Measurements from ENCODE around the gene SYT1.

DNA sequence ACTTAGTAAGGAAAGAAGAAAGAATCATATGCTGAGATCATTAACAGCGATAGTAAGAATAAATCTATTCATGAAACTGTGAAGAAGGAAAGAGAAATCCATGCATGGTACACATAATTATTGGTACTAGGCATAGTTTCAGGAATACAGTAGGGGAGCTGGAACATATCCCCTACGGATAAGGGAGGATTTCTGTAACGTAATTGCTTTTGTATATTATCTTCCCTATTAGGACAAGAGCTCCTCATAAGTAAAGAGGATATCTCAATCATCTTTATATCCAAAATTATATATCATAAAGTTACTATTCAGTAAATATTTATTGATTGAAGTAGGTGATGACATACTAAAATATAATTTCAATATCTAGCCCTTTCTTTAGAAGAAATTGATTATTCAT, 22.9 kb downstream of the SYT1 start:
- TF ChIP-seq, protein P1, sequence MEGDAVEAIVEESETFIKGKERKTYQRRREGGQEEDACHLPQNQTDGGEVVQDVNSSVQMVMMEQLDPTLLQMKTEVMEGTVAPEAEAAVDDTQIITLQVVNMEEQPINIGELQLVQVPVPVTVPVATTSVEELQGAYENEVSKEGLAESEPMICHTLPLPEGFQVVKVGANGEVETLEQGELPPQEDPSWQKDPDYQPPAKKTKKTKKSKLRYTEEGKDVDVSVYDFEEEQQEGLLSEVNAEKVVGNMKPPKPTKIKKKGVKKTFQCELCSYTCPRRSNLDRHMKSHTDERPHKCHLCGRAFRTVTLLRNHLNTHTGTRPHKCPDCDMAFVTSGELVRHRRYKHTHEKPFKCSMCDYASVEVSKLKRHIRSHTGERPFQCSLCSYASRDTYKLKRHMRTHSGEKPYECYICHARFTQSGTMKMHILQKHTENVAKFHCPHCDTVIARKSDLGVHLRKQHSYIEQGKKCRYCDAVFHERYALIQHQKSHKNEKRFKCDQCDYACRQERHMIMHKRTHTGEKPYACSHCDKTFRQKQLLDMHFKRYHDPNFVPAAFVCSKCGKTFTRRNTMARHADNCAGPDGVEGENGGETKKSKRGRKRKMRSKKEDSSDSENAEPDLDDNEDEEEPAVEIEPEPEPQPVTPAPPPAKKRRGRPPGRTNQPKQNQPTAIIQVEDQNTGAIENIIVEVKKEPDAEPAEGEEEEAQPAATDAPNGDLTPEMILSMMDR (tag by site-specific recombination; IDR thresholded peaks at IDR 0.05) = no peak
- TF ChIP-seq, protein P2, sequence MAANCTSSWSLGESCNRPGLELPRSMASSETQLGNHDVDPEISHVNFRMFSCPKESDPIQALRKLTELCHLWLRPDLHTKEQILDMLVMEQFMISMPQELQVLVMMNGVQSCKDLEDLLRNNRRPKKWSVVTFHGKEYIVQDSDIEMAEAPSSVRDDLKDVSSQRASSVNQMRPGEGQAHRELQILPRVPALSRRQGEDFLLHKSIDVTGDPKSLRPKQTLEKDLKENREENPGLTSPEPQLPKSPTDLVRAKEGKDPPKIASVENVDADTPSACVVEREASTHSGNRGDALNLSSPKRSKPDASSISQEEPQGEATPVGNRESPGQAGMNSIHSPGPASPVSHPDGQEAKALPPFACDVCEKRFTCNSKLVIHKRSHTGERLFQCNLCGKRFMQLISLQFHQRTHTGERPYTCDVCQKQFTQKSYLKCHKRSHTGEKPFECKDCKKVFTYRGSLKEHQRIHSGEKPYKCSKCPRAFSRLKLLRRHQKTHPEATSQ (tag by site-specific recombination; IDR thresholded peaks at IDR 0.05) = no peak
- TF ChIP-seq ZNF529 (tag by site-specific recombination; IDR thresholded peaks at IDR 0.05; ENCODE audit: insufficient replicate concordance) (no peak), ZNF274 (IDR thresholded peaks at IDR 0.05; ENCODE audit: low read length) (no peak), ZNF274 (tag by site-specific recombination; IDR thresholded peaks at IDR 0.05; ENCODE audit: borderline replicate concordance) (no peak), ZNF174 (tag by site-specific recombination; IDR thresholded peaks at IDR 0.05) (no peak), OSR2 (tag by site-specific recombination; IDR thresholded peaks at IDR 0.05) (no peak), ZFP3 (tag by site-specific recombination; IDR thresholded peaks at IDR 0.05; ENCODE audit: low read depth) (no peak), ZNF341 (tag by site-specific recombination; IDR thresholded peaks at IDR 0.05; ENCODE audit: low read depth) (no peak)
- TF ChIP-seq, protein P3, sequence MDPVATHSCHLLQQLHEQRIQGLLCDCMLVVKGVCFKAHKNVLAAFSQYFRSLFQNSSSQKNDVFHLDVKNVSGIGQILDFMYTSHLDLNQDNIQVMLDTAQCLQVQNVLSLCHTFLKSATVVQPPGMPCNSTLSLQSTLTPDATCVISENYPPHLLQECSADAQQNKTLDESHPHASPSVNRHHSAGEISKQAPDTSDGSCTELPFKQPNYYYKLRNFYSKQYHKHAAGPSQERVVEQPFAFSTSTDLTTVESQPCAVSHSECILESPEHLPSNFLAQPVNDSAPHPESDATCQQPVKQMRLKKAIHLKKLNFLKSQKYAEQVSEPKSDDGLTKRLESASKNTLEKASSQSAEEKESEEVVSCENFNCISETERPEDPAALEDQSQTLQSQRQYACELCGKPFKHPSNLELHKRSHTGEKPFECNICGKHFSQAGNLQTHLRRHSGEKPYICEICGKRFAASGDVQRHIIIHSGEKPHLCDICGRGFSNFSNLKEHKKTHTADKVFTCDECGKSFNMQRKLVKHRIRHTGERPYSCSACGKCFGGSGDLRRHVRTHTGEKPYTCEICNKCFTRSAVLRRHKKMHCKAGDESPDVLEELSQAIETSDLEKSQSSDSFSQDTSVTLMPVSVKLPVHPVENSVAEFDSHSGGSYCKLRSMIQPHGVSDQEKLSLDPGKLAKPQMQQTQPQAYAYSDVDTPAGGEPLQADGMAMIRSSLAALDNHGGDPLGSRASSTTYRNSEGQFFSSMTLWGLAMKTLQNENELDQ (tag by site-specific recombination; IDR thresholded peaks at IDR 0.05; ENCODE audit: low read depth) = no peak

Measured in HEK293 (cell line).